GM04503 (cell line): ENCODE data around the gene PLA2G3.

Experiments used
- DNase-seq: peaks from one replicate; pipeline ENCODE4 v3.0.0-alpha.2; 2012; ENCODE audit warnings: low read depth

The PLA2G3 gene

GRCh38 chr22:31144223-31144622 lies 3.9 kb upstream of the PLA2G3 start:
- DNase-seq, result no peak

GRCh38 chr22:31143537-31143936 lies 3.2 kb upstream of the PLA2G3 start:
- no peak for DNase-seq

GRCh38 chr22:31143038-31143437 lies 2.7 kb upstream of the PLA2G3 start:
- DNase-seq, result no peak

- DNase-seq, result no peak
Observed at GRCh38 chr22:31142285-31142684, 2.0 kb upstream of the PLA2G3 start.

- DNase-seq, result no peak
Observed at GRCh38 chr22:31141551-31141950, 1.2 kb upstream of the PLA2G3 start.

GRCh38 chr22:31140746-31141145 lies 438 bp upstream of the PLA2G3 start:
- DNase-seq, result no peak

- DNase-seq, result no peak
Observed at GRCh38 chr22:31139066-31139465, 1.2 kb downstream of the PLA2G3 start.

- DNase-seq, result no peak
Observed at GRCh38 chr22:31138126-31138525, 2.2 kb downstream of the PLA2G3 start.

- DNase-seq, result no peak
Observed at GRCh38 chr22:31137721-31138120, 2.6 kb downstream of the PLA2G3 start.

GRCh38 chr22:31136711-31137110 lies 3.6 kb downstream of the PLA2G3 start:
- no peak for DNase-seq

GRCh38 chr22:31136155-31136554 lies 4.2 kb downstream of the PLA2G3 start:
- no peak for DNase-seq

- DNase-seq, result no peak
Observed at GRCh38 chr22:31135706-31136105, 4.6 kb downstream of the PLA2G3 start.

GRCh38 chr22:31134688-31135087 lies 5.6 kb downstream of the PLA2G3 start:
- DNase-seq, result no peak

GRCh38 chr22:31133911-31134310 lies 6.4 kb downstream of the PLA2G3 start:
- DNase-seq, result no peak

GRCh38 chr22:31130873-31131272 lies 9.4 kb downstream of the PLA2G3 start:
- no peak for DNase-seq

- no peak for DNase-seq
Observed at GRCh38 chr22:31128156-31128555, 12.2 kb downstream of the PLA2G3 start.

GRCh38 chr22:31127181-31127772 lies 13.0 kb downstream of the PLA2G3 start:
- no peak for DNase-seq

- no peak for DNase-seq
Observed at GRCh38 chr22:31126869-31127175, 13.5 kb downstream of the PLA2G3 start.

- DNase-seq, result no peak
Observed at GRCh38 chr22:31126128-31126868, 14.0 kb downstream of the PLA2G3 start.

GRCh38 chr22:31125521-31126117 lies 14.7 kb downstream of the PLA2G3 start:
- no peak for DNase-seq

- DNase-seq, result no peak
Observed at GRCh38 chr22:31124811-31125465, 15.4 kb downstream of the PLA2G3 start.

GRCh38 chr22:31124290-31124689 lies 16.0 kb downstream of the PLA2G3 start:
- DNase-seq, result no peak

GRCh38 chr22:31123292-31123602 lies 17.1 kb downstream of the PLA2G3 start:
- DNase-seq, result no peak
